ENCODE data around the gene TMEM145.

TMEM145 gene

GRCh38 chr19:42278452-42279154, 34.5 kb upstream of the TMEM145 start:
- DNase-seq: no peak

- no peak for DNase-seq
Observed at GRCh38 chr19:42279155-42279901, 33.8 kb upstream of the TMEM145 start.

- DNase-seq: peak; percentile 94
Observed at GRCh38 chr19:42279902-42280814, 33.0 kb upstream of the TMEM145 start.

GRCh38 chr19:42280815-42281145, 32.3 kb upstream of the TMEM145 start:
- no peak for DNase-seq

- peak; percentile 77 for DNase-seq
Observed at GRCh38 chr19:42281146-42281826, 31.8 kb upstream of the TMEM145 start.

GRCh38 chr19:42281827-42282762, 31.0 kb upstream of the TMEM145 start:
- DNase-seq: peak; percentile 54

GRCh38 chr19:42282819-42283187, 30.3 kb upstream of the TMEM145 start:
- DNase-seq: no peak

GRCh38 chr19:42283188-42284065, 29.7 kb upstream of the TMEM145 start:
- peak; percentile 92 for DNase-seq

- peak; percentile 64 for DNase-seq
Observed at GRCh38 chr19:42284066-42284501, 29.0 kb upstream of the TMEM145 start.

GRCh38 chr19:42284591-42285341, 28.3 kb upstream of the TMEM145 start:
- DNase-seq: peak; percentile 42

GRCh38 chr19:42285541-42285941, 27.6 kb upstream of the TMEM145 start:
- DNase-seq: no peak

- DNase-seq: no peak
Observed at GRCh38 chr19:42285988-42286348, 27.1 kb upstream of the TMEM145 start.

GRCh38 chr19:42286349-42287016, 26.6 kb upstream of the TMEM145 start:
- DNase-seq: no peak

- DNase-seq: no peak
Observed at GRCh38 chr19:42287017-42287826, 25.9 kb upstream of the TMEM145 start.

- no peak for DNase-seq
Observed at GRCh38 chr19:42287827-42288107, 25.3 kb upstream of the TMEM145 start.

GRCh38 chr19:42288387-42288786, 24.7 kb upstream of the TMEM145 start:
- DNase-seq: no peak

GRCh38 chr19:42288881-42289555, 24.1 kb upstream of the TMEM145 start:
- DNase-seq: no peak

- no peak for DNase-seq
Observed at GRCh38 chr19:42289556-42290041, 23.5 kb upstream of the TMEM145 start.
